MV-4-11 (cell line): ENCODE measurements around the gene ARHGAP15.
A peak's percentile ranks its signal among the peaks of the same experiment; 100 is the strongest.

Experiments used
- DNase-seq: peaks from one replicate; lab custom pipeline; 2025; lab: John Stamatoyannopoulos, UW

ARHGAP15 gene

GRCh38 chr2:143582046-143582747 lies 453.0 kb downstream of the ARHGAP15 start:
- DNase-seq = no peak

DNA sequence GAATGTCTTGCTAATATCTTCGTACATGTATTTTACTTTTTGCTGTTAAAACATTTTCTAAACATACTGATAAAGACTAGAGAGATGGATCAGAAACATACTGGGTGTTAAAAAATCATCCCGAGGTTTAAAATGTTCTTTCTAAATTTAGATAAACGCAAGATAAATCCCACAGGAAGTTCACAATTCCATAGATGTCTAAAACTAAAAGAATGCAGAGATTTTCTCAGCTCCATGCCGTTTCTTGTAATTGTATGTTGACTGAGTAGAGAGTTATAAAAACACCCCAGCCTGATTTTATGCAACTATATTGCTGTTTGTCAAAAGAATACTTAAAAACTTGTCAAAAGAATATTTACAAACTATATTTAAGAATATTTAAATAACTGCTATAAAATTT lies 455.7 kb downstream of the ARHGAP15 start:
- no peak for DNase-seq

- no peak for DNase-seq
These were observed 456.9 kb downstream of the ARHGAP15 start for GRCh38 chr2:143586119-143586518.

DNA sequence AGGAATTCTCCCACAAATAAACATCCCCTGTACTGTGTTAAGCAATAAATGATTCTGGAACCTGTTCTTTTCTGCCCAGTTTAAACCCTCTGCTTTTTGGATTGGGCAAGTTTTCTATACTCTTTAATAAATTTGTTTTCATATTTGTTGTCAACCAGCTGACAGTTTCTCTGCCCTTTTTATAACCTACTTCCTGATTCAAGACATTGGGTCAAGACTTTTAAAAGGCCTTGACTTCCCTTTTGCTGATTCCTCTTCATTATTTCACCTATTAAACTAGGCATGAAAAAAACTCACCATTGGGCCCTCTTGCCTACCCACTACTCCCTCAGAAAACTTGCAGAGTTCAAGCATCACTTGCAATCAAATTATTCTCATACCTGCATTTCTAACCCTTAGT lies 459.5 kb downstream of the ARHGAP15 start:
- DNase-seq = peak; percentile 24

DNA sequence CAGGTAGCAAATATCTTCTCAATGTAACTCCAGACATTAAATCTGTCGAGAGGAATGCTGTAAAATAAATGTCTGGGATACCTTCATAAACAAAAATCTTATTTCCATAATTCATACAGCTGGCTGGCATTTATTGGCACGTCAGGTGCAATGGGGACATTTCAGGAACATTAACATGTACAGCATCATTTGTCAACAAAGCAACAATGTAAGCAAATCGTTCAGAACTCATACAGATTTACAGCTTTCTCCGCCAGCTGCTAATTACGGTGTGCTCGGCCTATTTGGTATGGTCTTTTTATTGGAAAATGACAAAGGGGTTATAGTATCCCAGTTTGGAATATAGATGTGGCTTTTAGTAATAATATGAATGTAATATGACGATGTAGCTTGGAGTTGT lies 464.9 kb downstream of the ARHGAP15 start:
- no peak for DNase-seq

DNA sequence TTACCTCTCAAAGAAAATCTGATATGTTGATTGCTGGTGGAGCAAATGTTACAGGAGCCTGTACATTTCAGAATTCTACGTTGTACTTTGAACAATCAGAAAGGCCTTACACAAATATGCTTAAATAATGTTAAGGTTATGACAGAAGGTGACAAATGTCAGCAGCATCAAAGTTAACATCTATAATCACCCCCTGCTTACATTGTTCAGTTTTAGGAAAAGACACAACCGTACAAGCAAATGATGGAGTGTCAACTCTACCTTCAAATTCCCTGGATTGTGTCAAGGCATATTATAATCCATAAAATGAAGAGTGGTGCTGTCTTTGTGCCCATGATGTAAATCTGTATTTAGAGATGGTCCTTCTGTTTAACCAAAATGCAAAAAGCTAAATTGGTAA lies 465.5 kb downstream of the ARHGAP15 start:
- DNase-seq = no peak

GRCh38 chr2:143600116-143600515 lies 470.9 kb downstream of the ARHGAP15 start:
- no peak for DNase-seq

DNA sequence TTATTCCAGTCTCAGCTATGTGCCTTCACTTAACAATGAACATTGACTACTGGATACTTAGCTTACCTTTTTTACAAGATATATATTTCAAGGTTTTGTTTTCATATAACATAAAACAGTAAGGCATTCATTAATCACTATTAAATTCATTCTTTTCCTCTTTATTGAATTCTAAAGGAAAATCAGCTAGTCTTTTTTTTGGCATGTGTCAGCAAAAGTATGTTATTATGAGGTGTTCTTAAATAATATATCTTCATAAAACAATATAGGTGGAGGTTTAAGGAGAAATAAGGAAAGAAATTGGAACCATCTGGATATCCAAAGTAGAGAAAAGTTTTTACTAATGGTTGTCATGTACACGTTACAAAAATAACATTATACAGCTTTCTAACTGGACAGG lies 472.6 kb downstream of the ARHGAP15 start:
- DNase-seq = no peak

GRCh38 chr2:143603035-143603655 lies 473.9 kb downstream of the ARHGAP15 start:
- no peak for DNase-seq

GRCh38 chr2:143603846-143604565 lies 474.8 kb downstream of the ARHGAP15 start:
- no peak for DNase-seq

DNA sequence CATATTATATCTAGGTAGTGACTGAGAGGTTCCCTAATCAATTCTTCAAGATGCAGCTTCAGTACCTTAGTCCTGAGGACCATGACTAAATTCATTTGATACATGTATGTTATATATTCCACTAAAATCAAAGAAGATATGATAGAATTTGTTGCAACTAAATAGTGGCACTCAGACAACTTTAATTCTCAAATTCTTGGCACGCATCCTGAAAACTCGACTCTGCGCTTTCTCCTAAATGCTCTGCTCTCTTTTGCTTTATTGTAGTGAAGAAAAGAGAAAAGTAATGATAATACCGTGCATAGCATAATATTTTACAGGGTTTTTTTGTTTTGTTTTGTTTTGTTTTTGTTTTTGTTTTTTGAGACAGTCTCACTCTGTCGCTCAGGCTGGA lies 475.3 kb downstream of the ARHGAP15 start:
- DNase-seq = no peak

- no peak for DNase-seq
These were observed 478.2 kb downstream of the ARHGAP15 start for GRCh38 chr2:143607231-143608062.

DNA sequence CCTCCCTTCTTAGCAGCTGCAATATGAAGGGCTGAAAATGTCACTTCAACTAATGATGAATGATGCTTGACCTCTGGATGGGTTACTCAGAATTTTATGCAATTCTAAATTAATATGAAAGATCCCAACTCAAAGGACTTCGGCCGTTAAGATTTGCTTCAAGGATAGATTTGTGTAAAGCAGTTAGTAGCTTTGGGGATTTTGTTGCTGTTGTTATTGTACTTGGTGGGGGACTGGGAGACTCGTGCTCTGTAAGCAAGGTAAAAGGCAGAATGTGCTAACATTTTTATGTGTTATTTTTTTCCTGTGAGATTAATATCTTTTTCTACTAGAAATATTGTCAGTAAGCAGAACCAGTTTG lies 478.8 kb downstream of the ARHGAP15 start:
- DNase-seq = no peak

GRCh38 chr2:143608758-143609157 lies 479.5 kb downstream of the ARHGAP15 start:
- no peak for DNase-seq

DNA sequence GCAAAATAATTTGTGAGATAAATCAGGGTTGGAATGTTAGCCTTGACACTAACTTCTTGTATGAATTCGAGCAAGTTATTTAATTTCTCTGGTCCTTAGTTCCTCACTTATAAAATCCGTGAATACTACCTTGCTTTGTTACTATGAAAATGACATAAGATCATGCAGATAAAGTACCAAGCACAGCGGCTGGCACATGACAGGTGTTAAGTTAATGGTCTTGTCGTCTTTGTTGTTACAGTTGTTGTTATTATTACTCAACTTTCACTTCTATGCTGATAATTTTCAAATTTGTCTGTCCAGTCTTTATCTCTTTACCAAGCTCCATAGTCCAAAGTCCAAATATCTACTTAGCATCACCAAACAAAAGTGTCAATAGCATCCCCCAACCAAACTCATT lies 482.1 kb downstream of the ARHGAP15 start:
- DNase-seq = no peak

DNA sequence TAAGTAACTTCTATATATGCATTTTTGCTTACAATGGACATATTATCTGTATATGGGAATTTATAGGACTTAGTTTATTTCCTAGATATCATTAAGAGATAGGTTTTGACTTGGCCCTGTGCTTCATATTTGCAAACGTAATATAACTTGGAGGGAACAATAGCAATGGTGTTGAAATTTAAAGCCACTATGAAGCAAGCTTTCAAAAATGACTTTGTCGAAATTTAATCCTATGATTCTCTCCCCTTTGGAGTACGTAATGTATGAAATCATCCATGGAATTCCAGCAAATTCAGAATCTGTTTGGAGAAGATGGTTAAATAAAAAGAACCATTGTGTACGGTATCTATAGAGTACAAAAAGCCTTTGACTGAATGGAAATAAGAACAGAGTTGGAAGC lies 486.3 kb downstream of the ARHGAP15 start:
- no peak for DNase-seq

DNA sequence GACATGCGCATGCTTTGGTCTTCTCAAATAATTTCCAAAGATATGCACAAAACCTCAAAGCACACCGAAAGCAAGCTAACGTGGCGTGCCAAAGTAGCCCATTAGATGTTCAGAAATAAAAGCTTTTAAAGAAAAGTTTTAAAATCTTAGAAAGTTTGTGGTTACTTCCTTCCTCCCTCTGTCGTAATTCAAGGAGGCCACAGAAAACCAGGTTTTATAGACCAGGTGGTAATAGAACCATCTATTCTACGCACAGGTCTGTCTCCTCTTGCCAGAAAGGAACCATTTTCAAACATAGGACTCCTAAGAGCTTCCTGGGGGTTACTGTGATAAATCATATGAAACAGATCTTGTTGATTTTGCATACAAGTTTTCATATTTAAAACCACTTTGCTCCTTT lies 487.2 kb downstream of the ARHGAP15 start:
- no peak for DNase-seq

GRCh38 chr2:143617803-143618415 lies 488.7 kb downstream of the ARHGAP15 start:
- no peak for DNase-seq

DNA sequence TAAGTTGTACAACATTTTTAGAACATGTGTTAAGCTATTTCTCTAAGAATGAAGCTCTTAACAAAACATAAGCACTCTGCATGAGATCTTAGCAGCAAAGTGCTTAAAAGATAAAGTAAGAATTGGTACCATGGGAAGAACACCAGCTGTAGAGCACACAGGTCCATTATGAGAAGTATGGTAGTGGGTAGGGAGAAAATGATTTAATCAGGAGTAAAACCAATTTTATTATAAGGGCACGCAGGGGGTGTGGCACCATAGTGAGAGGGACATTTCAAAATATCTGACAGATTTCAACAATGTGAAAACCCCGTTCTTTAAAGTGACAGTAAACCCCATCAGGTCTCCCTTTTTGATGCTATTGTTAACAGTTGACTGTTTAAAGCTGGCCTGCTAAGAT lies 492.9 kb downstream of the ARHGAP15 start:
- DNase-seq = no peak

GRCh38 chr2:143623231-143623908 lies 494.2 kb downstream of the ARHGAP15 start:
- no peak for DNase-seq

DNA sequence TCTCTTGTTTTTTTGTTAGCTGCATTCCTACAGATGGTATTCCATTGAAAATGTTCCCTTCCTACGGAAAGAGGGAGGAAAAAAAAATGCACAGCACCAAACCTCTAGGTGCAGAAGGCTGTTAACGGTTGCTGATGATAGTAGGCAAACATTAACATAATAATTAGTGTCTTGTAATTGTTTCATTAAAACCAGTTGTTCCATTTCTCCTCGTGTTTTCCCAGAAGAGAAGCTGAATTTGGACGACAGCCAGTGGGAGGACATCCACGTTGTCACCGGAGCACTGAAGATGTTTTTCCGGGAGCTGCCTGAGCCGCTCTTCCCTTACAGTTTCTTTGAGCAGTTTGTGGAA lies 494.7 kb downstream of the ARHGAP15 start:
- DNase-seq = no peak

DNA sequence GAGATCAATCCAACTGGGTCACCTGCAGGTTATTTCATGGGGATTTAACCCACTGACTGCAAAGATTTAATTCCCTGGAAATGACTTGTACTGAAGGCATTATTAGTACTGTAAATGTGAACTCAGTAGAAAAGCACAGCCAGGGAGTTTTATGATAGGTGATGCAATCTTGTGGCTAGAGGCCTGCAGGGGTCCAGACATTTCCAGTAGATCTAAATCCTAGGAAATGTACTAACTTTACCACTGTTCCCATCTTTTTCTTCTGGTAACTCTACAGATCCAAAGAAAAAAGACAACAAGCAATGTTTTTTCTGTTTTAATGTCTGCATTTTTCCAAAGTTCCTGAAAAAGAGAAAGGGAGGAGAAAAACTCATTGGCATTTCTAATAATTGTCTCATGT lies 500.1 kb downstream of the ARHGAP15 start:
- DNase-seq = peak; percentile 9
